ENCODE measurements around the gene WNT7A.

Gene WNT7A

GRCh38 chr3:13776253-13777050 lies 103.4 kb downstream of the WNT7A start:
- no peak for DNase-seq (ENCODE audit: low read depth in 2 of 2, low spot score in 1 of 2)

DNA sequence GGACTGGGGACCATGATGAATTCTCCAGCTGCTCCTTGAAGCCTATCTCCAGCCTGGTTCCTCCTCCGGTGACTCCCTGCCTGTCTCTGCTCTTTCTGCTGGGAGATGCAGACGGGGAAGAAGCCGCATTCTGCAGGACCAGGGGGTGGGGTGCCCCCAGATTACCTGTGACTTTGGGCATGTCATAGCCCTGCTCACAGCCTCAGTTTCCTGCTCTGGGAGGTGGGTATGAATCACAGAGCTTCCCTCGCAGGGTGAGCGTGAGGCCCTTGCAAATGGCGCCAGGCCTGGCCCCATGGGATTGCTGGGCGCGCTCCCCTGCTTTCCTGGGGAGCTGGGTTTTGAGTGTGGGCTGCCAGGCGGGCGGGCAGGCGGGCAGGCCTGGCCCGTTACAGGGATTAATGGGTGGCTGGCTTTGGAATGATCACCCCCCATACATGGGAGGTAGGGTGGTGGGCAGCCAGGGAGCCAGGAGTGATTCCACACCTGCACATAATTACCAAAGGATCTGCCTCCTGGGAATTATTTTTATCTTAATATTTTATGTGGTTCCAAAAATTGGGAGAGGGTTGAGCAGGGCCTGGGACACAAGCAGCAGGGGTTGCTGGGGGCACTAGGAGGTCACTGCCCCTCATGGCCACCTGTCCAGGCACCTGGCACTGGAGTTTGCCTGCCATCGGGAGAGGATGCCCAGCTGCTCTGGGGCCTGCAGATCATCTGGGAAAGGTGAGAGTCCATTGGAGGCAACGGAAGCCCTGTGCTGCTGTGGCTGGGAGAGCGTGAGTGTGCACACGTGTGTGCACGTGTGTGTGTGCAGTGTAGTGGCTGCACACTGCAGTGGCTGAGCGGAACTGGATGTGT lies 106.8 kb downstream of the WNT7A start:
- DNase-seq (ENCODE audit: low read depth in 2 of 2, low spot score in 1 of 2) = no peak

DNA sequence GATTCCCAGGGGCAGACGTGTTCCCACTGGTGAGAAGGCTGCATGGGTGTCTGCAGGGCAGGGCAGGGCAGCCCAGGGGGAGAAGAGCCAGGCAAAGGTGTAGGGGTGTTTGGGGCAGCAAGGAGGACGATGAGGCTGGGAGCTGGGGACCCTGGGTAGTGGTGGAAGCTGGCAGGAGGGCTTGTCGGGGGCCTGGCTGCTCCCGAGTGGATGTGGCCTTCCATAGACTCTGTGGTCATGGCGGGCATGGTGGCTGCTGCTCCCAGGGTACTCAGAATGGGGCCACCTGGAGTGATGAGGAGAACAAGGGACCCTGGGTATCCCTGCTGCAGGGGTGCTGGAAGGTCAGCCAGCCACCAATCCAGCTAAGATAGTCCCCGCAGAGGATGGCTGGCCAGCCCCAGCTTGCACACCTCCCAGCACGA lies 107.5 kb downstream of the WNT7A start:
- DNase-seq (ENCODE audit: low read depth in 2 of 2, low spot score in 1 of 2) = no peak

DNA sequence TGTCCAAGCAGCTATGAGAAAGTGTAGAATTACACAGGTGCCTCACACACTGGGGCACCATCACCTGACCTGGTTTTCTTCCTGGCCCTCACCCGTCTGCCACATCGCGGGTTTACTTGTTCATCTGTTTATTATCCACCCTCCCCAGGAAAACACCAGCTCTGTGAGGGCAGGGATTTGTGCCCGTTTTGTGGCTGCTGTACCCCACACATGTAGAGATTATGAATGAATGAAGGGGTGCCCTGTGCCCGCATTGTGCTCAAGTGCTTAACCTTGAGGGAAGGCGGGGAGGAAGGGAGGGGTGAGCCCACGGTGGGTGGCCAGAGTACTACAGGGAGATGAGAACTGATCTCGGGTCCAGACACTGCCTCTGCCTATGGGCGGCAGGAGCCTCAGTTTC lies 108.4 kb downstream of the WNT7A start:
- DNase-seq (ENCODE audit: low read depth in 2 of 2, low spot score in 1 of 2) = no peak

DNA sequence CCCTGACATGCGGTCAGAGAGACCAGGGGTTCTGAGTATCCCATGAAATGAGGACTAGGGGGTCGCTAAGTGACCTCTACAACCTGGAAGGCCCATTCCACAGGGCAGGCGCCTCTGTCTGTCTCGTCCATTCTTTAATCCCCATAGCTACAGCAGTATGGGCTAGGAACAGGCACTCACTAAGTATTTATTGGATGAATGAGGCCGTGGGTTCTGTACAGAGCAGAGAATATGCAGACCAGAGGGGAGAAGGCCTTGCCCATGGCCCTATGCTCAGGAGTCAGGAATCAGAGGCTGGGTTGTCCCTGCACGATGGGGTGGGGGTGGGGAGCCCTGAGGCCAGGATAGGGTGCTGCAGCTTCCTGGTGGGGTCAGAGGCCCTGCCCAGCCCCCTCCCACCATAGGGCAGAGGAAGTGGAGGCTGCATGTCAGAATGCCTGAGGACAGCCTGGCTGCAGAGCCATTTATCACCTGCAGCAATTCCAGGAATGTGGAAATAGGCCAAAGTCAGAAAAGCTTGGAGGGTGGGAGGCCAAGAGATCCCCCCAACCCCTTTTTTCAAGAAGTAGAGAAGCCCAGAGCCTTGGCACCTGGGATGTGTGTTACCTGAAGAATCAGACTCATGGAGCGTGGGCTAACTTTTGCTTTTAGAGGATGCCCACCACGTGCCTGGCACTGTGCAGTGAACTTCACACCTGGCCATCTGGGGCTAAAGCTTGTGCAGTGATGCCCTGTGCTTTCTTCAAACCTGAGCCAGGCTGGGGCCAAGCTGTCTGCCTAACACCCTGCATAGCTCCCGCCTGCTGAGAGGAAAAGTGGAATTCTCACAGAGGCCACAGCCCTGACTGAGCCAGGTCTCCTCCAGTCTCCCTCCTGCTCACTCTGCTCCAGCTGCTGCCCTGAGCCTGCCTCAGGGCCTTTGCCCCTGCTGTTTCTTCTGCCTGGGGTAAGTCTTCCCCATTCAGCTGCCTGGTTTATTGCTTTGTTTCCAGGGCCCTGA lies 109.4 kb downstream of the WNT7A start:
- no peak for DNase-seq (ENCODE audit: low read depth in 2 of 2, low spot score in 1 of 2)

DNA sequence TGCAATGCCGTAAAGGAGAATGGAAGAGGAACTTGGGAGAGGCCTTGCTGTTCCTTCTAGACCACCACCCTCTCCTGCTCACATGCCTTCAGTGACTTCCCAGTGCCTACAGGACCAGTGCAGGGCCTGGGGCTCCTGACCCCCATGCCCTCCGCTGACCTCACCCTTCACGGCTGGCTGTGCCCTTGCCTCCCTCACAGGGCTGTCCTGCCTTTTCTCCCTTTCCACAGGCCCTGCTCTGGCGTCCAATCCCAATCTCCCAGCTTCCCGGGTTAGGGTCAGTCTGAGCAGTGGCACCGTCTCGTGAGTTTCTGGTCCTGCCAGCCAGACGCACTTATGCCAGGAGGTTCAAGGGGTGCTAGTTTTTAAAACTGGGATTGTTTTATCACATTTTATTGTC lies 110.4 kb downstream of the WNT7A start:
- DNase-seq (ENCODE audit: low read depth in 2 of 2, low spot score in 1 of 2) = no peak

DNA sequence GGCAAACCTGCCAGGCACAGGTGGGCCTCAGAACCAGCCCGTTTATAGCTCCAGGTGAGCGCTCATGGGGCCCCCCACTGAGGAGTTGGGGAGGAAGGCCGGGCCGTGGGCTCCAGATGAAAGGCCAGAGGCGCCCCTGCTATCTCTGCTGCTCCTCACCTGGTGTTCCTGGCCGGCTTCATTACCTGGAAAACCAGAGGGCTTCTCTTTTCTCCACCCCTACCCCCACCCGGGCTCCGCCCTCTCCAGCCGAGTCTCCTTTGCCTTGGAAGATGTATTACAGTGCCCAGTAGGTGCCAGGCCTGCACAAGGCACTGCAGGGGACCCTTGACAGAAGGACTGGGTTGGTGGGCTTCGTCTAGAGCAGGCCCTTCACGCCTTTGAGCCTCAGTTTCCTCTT lies 111.4 kb downstream of the WNT7A start:
- no peak for DNase-seq (ENCODE audit: low read depth in 2 of 2, low spot score in 1 of 2)

- DNase-seq (ENCODE audit: low read depth in 2 of 2, low spot score in 1 of 2) = no peak
These were observed 112.0 kb downstream of the WNT7A start for GRCh38 chr3:13767896-13768295.

DNA sequence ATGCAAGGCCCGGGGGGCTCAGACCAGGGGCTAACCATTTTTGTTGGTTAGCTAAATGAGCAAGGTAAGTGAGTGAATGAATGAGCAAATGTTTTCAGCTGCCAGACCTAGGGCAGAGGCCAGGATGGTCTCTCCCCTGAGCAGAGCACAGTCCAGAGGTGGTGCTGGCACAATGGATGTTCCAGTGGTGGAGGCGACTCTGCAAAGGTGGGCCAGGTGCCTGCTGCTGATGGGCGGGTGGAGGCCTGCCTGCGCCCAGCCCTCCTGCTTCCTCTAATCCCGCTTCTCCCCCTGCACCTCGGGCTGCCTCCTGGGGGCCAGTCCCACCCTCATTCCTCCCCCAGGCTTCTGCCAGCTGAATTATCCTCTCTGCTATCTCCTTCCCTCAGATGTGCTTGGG lies 112.8 kb downstream of the WNT7A start:
- no peak for DNase-seq (ENCODE audit: low read depth in 2 of 2, low spot score in 1 of 2)

Data from stimulated activated CD8-positive, alpha-beta memory T cell treated with anti-CD3 and anti-CD28 coated beads, Interleukin-4, amount 100 ng/mL, for 1 hour (primary cell).